ENCODE results near the gene MTHFD1L.
"Not testable (repeated sequence)": the region's sequence is repeated elsewhere in the genome, so short reads cannot be mapped to it uniquely, and the experiment has no call there.

MTHFD1L gene

GRCh38 chr6:151036869-151037680 is 171.6 kb downstream of the MTHFD1L start:
- no peak for DNase-seq (ENCODE audit: insufficient read length, low spot score)
- FAIRE-seq = no peak
- no peak for TF ChIP-seq POLR2AphosphoS5 (IDR thresholded peaks at IDR 0.05; ENCODE audit: low read depth, low read length)
- peak; percentile 11; the same call in 1 of the 2 replicates for TF ChIP-seq SPI1 (IDR thresholded peaks at IDR 0.05; ENCODE audit: low read depth, low read length)

- FAIRE-seq (no peak), DNase-seq (ENCODE audit: insufficient read length, low spot score) (no peak)
- TF ChIP-seq TAF1 (IDR thresholded peaks at IDR 0.05; ENCODE audit: low read depth, low read length) (no peak), POLR2A (IDR thresholded peaks at IDR 0.05; ENCODE audit: low read depth, low read length) (no peak), POU2F2 (IDR thresholded peaks at IDR 0.05; ENCODE audit: low read depth, low read length) (no peak), SPI1 (IDR thresholded peaks at IDR 0.05; ENCODE audit: low read depth, low read length) (no peak), PAX5 (IDR thresholded peaks at IDR 0.05; ENCODE audit: insufficient read depth, low read length, severe bottlenecking) (no peak), POLR2AphosphoS5 (IDR thresholded peaks at IDR 0.05; ENCODE audit: low read depth, low read length) (no peak)
Measured at GRCh38 chr6:151038616-151039015, 173.1 kb downstream of the MTHFD1L start.

GRCh38 chr6:151040888-151041521 is 175.5 kb downstream of the MTHFD1L start:
- FAIRE-seq; DNase-seq (ENCODE audit: insufficient read length, low spot score): not testable (repeated sequence)

- DNase-seq (ENCODE audit: insufficient read length, low spot score) = no peak
- no peak for FAIRE-seq
- no peak for TF ChIP-seq POLR2AphosphoS5 (IDR thresholded peaks at IDR 0.05; ENCODE audit: low read depth, low read length)
- no peak for TF ChIP-seq SPI1 (IDR thresholded peaks at IDR 0.05; ENCODE audit: low read depth, low read length)
- no peak for TF ChIP-seq POU2F2 (IDR thresholded peaks at IDR 0.05; ENCODE audit: low read depth, low read length)
- no peak for TF ChIP-seq POLR2A (IDR thresholded peaks at IDR 0.05; ENCODE audit: low read depth, low read length)
- TF ChIP-seq TAF1 (IDR thresholded peaks at IDR 0.05; ENCODE audit: low read depth, low read length) = no peak
Measured at GRCh38 chr6:151041686-151042085, 176.2 kb downstream of the MTHFD1L start.

- DNase-seq (ENCODE audit: insufficient read length, low spot score); FAIRE-seq: not testable (repeated sequence)
Measured at GRCh38 chr6:151042911-151043330, 177.4 kb downstream of the MTHFD1L start.

GRCh38 chr6:151043944-151044343 is 178.4 kb downstream of the MTHFD1L start:
- FAIRE-seq (no peak), DNase-seq (ENCODE audit: insufficient read length, low spot score) (no peak)
- TF ChIP-seq SPI1 (IDR thresholded peaks at IDR 0.05; ENCODE audit: low read depth, low read length) = no peak
- no peak for TF ChIP-seq POU2F2 (IDR thresholded peaks at IDR 0.05; ENCODE audit: low read depth, low read length)
- TF ChIP-seq POLR2A (IDR thresholded peaks at IDR 0.05; ENCODE audit: low read depth, low read length) = no peak
- TF ChIP-seq PAX5 (IDR thresholded peaks at IDR 0.05; ENCODE audit: insufficient read depth, low read length, severe bottlenecking) = no peak
- TF ChIP-seq TAF1 (IDR thresholded peaks at IDR 0.05; ENCODE audit: low read depth, low read length) = no peak
- TF ChIP-seq POLR2AphosphoS5 (IDR thresholded peaks at IDR 0.05; ENCODE audit: low read depth, low read length) = no peak

GRCh38 chr6:151044465-151045441 is 179.3 kb downstream of the MTHFD1L start:
- DNase-seq (ENCODE audit: insufficient read length, low spot score) (peak; percentile 19), FAIRE-seq (peak; percentile 62)
- no peak for TF ChIP-seq POU2F2 (IDR thresholded peaks at IDR 0.05; ENCODE audit: low read depth, low read length)

GRCh38 chr6:151045511-151046222 is 180.2 kb downstream of the MTHFD1L start:
- DNase-seq (ENCODE audit: insufficient read length, low spot score); FAIRE-seq: not testable (repeated sequence)

GRCh38 chr6:151051164-151051563 is 185.7 kb downstream of the MTHFD1L start:
- no peak for TF ChIP-seq POLR2AphosphoS5 (IDR thresholded peaks at IDR 0.05; ENCODE audit: low read depth, low read length)
- TF ChIP-seq POU2F2 (IDR thresholded peaks at IDR 0.05; ENCODE audit: low read depth, low read length) = no peak
- TF ChIP-seq SPI1 (IDR thresholded peaks at IDR 0.05; ENCODE audit: low read depth, low read length) = no peak
- TF ChIP-seq TAF1 (IDR thresholded peaks at IDR 0.05; ENCODE audit: low read depth, low read length) = no peak
- TF ChIP-seq POLR2A (IDR thresholded peaks at IDR 0.05; ENCODE audit: low read depth, low read length) = no peak
- TF ChIP-seq PAX5 (IDR thresholded peaks at IDR 0.05; ENCODE audit: insufficient read depth, low read length, severe bottlenecking) = no peak
- DNase-seq (ENCODE audit: insufficient read length, low spot score) = no peak
- no peak for FAIRE-seq

Measured in GM12891 (cell line).